Sigmoid colon (tissue), 4 donors: ENCODE results near the gene PAN2.

Source experiments
- POLR2A ChIP-seq, 2 donors: fragments of 450-650 bp; IDR thresholded peaks; one replicate each; pipeline ENCODE4 v1.6.1; 2016; ENCODE audit warnings: antibody characterized with exemption in 2 of 2, mild to moderate bottlenecking in 2 of 2, moderate library complexity in 2 of 2
- POLR2AphosphoS5 ChIP-seq, 4 donors: sonication (generic); formaldehyde crosslinking; IDR thresholded peaks; one replicate each; pipeline ENCODE4 v1.6.1; 2017; ENCODE audit warnings: antibody characterized with exemption in 4 of 4
- TF ChIP-seq, protein P1 (sequence below), 4 experiments: fragments of 450-650 bp in 3 of 4; fragments of 200-600 bp in 1 of 4; IDR thresholded peaks; one replicate each; pipeline ENCODE4 v1.5.1; 2016 to 2019; ENCODE audit warnings: antibody characterized with exemption in 4 of 4, mild to moderate bottlenecking in 3 of 4, moderate library complexity in 2 of 4

DNA sequence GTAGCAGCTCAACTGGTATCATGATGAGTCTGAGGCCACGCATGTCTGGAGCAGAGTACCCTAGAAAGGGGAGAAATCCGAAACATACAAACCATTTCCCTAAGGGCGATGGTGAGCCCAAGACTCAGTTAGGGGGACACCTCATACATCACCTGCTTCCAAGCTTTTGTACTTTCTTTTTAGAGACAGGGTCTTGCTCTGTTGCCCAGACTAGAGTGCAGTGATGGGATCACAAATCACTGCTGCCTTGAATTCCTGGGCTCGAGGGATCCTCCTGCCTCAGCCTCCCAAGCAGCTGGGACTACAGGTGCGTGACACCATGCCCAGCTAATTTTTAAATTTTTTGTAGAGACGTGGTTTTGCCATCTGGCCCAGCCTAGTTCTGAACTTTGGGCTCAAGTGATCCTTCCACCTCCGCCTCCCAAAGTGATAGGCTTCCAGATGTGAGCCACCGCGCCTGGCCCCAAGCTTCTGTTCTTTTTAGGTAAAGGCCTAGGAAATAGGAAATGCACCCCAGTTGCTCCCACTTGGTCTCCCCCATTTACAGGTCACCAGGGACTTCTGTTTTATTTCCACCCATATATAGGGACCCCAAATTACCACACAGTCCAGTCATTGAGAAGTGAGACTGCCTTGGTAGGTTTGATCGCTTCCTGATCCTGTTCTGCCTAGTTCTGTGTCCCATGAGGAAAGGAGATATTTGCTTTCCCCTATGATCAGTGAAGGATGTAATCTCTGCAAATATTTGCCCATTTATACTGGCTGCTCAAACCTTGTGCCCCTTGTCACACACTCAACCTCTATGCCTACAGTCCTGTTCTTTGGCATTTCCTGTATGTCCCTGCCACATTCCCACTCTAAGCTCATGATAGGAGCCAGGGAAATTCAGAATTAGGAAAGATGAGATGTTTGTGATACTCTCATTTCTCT lies 28.6 kb upstream of the PAN2 start, which contains the start of gene APOF:
- TF ChIP-seq, protein P1, sequence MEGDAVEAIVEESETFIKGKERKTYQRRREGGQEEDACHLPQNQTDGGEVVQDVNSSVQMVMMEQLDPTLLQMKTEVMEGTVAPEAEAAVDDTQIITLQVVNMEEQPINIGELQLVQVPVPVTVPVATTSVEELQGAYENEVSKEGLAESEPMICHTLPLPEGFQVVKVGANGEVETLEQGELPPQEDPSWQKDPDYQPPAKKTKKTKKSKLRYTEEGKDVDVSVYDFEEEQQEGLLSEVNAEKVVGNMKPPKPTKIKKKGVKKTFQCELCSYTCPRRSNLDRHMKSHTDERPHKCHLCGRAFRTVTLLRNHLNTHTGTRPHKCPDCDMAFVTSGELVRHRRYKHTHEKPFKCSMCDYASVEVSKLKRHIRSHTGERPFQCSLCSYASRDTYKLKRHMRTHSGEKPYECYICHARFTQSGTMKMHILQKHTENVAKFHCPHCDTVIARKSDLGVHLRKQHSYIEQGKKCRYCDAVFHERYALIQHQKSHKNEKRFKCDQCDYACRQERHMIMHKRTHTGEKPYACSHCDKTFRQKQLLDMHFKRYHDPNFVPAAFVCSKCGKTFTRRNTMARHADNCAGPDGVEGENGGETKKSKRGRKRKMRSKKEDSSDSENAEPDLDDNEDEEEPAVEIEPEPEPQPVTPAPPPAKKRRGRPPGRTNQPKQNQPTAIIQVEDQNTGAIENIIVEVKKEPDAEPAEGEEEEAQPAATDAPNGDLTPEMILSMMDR (IDR thresholded peaks at IDR 0.05) = no peak
- TF ChIP-seq POLR2AphosphoS5 (IDR thresholded peaks at IDR 0.05) = no peak
- no peak for TF ChIP-seq POLR2A (IDR thresholded peaks at IDR 0.05)
